Glutamatergic neuron (in vitro differentiated cells): ENCODE results near the gene PDE2A. TPM values are rescaled to one million over a fixed set of nuclear protein-coding genes. Genes with fewer than 3 reads are reported as not detected.

Experiments used
- DNase-seq: peaks from one replicate; pipeline ENCODE4 v3.0.0; 2022
- H3K27ac Mint-ChIP-seq: one replicate; pipeline ENCODE4 v1.8.0; 2020; ENCODE audit warnings: mild to moderate bottlenecking, mixed read lengths, inconsistent platforms; ENCODE audit not compliant: unreplicated experiment
- H3K27me3 Mint-ChIP-seq: one replicate; pipeline ENCODE4 v1.8.0; 2020; ENCODE audit warnings: mild to moderate bottlenecking, moderate library complexity, mixed read lengths, inconsistent platforms; ENCODE audit not compliant: unreplicated experiment
- H3K36me3 Mint-ChIP-seq: one replicate; pipeline ENCODE4 v1.8.0; 2020; ENCODE audit warnings: mild to moderate bottlenecking, mixed read lengths, inconsistent platforms; ENCODE audit not compliant: unreplicated experiment
- H3K4me1 Mint-ChIP-seq: one replicate; pipeline ENCODE4 v1.8.0; 2020; ENCODE audit warnings: mild to moderate bottlenecking, low read depth, mixed read lengths, inconsistent platforms; ENCODE audit not compliant: unreplicated experiment
- H3K4me3 Mint-ChIP-seq: one replicate; pipeline ENCODE4 v1.8.0; 2020; ENCODE audit warnings: mild to moderate bottlenecking, mixed read lengths, inconsistent platforms; ENCODE audit not compliant: unreplicated experiment
- H3K9me3 Mint-ChIP-seq: one replicate; pipeline ENCODE4 v1.8.0; 2020; ENCODE audit warnings: mild to moderate bottlenecking, moderate library complexity, mixed read lengths, inconsistent platforms; ENCODE audit not compliant: unreplicated experiment
- total RNA-seq: library from RNA; stranded (reverse); fragmentation: NEBNext Ultra II Directional; extraction: Animal tissue kit (Norgen Biotek cat#: 25700); gene quantifications from one replicate; pipeline ENCODE4 v1.2.1, GENCODE V29; 2021; ENCODE audit not compliant: unreplicated experiment
- TF ChIP-seq, protein P1 (sequence below): fragments of 200-600 bp; sonication (generic); IDR thresholded peaks from one replicate; pipeline ENCODE4 v1.5.0; 2021; ENCODE audit not compliant: partially characterized antibody, unreplicated experiment

Gene PDE2A
- total RNA-seq, 1 donor from 2014 or later = 16.9 TPM

DNA sequence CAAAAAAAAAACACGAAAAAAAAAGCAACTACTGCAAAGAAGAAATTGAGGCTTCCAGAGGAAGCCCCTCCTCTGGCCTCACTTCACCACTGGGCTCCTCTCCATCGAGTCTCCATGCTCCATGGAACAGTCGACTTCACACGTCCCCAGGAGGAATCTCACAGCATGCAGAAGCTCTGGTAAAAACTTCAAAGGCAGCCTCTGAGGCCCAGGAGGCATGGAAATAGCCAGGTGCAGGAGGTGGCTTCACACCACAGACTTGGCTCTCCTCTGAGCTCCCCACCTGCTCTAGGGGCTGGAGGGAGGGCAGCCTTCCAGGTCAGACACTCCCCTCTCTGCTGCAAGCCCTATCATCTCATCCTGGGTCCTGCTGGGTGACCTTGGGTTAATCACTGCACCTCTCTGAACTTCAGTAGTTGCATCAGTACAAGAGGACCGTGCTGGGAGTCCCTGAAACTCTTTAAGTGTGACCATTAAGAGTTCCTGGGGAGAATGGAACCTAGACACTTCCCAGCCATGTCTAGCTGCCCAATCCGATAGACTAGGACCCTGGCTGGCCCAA lies 8.2 kb downstream of the PDE2A start:
- H3K4me3 Mint-ChIP-seq = no peak overlapping the region
- H3K27ac Mint-ChIP-seq = no peak overlapping the region
- H3K36me3 Mint-ChIP-seq = no peaks in the 10 kb centered on the region
- H3K27me3 Mint-ChIP-seq = peaks cover 9% of the 10 kb centered on the region
- no peak for DNase-seq
- peaks cover 16% of the 10 kb centered on the region for H3K4me1 Mint-ChIP-seq
- H3K9me3 Mint-ChIP-seq = peaks cover 5% of the 10 kb centered on the region
- TF ChIP-seq, protein P1, sequence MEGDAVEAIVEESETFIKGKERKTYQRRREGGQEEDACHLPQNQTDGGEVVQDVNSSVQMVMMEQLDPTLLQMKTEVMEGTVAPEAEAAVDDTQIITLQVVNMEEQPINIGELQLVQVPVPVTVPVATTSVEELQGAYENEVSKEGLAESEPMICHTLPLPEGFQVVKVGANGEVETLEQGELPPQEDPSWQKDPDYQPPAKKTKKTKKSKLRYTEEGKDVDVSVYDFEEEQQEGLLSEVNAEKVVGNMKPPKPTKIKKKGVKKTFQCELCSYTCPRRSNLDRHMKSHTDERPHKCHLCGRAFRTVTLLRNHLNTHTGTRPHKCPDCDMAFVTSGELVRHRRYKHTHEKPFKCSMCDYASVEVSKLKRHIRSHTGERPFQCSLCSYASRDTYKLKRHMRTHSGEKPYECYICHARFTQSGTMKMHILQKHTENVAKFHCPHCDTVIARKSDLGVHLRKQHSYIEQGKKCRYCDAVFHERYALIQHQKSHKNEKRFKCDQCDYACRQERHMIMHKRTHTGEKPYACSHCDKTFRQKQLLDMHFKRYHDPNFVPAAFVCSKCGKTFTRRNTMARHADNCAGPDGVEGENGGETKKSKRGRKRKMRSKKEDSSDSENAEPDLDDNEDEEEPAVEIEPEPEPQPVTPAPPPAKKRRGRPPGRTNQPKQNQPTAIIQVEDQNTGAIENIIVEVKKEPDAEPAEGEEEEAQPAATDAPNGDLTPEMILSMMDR = no peak

DNA sequence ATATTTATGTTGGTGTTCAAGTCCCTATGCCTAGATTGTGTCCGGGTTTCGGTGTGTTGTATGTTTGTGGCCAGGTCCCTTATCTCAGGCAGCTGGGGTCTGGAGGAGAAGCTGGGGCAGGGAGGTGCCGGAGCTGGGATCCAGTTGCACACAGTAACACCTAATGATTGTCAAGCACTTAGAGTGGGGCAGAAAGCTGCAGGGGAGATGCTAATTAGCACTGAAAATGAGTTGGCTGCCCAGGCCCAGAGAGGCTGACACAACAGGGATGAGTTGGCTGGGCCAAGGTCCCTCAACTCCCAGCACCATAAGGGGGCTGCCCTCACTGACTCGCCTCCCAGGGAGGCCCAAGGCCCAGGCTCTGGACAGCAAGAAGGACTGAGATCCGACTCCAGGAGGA lies 12.2 kb downstream of the PDE2A start:
- H3K4me1 Mint-ChIP-seq = peaks cover 11% of the 10 kb centered on the region
- H3K9me3 Mint-ChIP-seq = peaks cover 7% of the 10 kb centered on the region
- H3K36me3 Mint-ChIP-seq = no peaks in the 10 kb centered on the region
- H3K27ac Mint-ChIP-seq = no peak overlapping the region
- H3K4me3 Mint-ChIP-seq = peak overlapping the region; percentile 0
- no peak for DNase-seq
- H3K27me3 Mint-ChIP-seq = peaks cover 9% of the 10 kb centered on the region
- TF ChIP-seq, protein P1 = no peak

DNA sequence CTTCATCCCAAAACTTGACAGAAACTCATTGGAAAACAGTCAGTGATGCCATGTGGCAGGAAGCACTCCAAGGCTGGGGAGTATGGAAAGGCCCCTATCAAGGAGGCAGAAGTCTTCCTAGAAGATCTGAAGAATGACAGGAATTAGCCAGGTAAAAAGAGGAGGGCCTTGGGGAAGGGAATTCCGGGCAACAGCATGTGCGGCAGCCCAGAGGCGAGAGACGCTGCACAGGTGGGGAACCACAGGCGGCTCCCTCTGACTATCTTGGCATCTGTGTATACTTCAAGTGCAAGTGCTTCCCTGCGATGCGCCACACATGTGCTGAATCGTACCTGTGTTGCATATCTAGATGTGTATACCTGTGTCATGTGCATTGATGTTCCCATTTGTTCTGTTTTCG lies 12.7 kb downstream of the PDE2A start:
- no peaks in the 10 kb centered on the region for H3K36me3 Mint-ChIP-seq
- DNase-seq = no peak
- TF ChIP-seq, protein P1 = no peak
- no peak overlapping the region for H3K27ac Mint-ChIP-seq
- H3K4me1 Mint-ChIP-seq = peaks cover 16% of the 10 kb centered on the region
- peaks cover 11% of the 10 kb centered on the region for H3K27me3 Mint-ChIP-seq
- peaks cover 7% of the 10 kb centered on the region for H3K9me3 Mint-ChIP-seq
- peak overlapping the region; percentile 0 for H3K4me3 Mint-ChIP-seq

DNA sequence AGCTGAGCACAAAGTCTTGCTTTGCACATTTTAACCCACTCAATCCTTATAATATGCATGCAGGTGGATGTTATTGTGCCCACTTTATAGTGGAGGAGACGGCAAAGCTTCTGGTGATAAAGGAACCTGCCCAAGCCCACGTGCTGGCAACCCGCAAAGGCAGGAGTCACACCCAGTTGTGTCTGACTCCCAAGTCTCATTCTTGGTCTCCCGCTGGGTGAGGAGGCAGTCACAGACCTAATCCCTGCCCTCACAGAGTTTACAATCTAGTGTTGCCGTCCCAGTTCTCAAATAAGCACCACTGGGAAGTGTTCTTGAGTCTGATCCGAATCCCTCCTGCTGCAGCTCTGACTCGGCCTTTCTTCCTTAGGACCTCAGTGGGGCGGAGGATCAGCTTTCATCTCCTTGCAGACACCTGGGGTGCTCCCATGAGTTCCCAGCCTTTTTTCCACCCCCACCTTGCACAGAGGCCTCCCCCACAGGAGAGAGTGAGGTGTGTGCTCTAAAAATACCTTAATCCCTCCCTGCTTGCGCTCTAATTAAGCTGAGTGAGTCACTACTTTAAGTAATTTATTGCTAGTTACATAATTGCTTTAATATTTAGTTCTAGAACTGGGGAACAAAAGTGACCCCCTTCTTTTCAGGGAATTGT lies 15.1 kb downstream of the PDE2A start:
- no peak overlapping the region for H3K27ac Mint-ChIP-seq

More for the DNA sequence above, 15.1 kb downstream of the PDE2A start:
- Mint-ChIP-seq H3K4me3 (no peak overlapping the region), H3K36me3 (no peaks in the 10 kb centered on the region), H3K27me3 (peaks cover 13% of the 10 kb centered on the region), H3K9me3 (peaks cover 9% of the 10 kb centered on the region), H3K4me1 (peaks cover 24% of the 10 kb centered on the region)
- TF ChIP-seq, protein P1 = no peak
- DNase-seq = no peak
